CD14-positive monocyte (primary cell): Measurements from ENCODE around the gene FATE1. TPM values are rescaled to one million over a fixed set of nuclear protein-coding genes. Genes with fewer than 3 reads are reported as not detected.

ENCODE experiments used
- DNase-seq, 3 donors: peaks; one replicate each; pipeline ENCODE4 v3.0.0-alpha.2; 2011 to 2022
- H2AFZ ChIP-seq: 2 replicates; pipeline ENCODE4 v1.6.0; 2012; ENCODE audit warnings: mild to moderate bottlenecking, low read depth, low read length, inconsistent platforms; ENCODE audit not compliant: insufficient read depth, poor library complexity, severe bottlenecking
- H3K27ac ChIP-seq, 2 donors: 1 replicate in 1 of 2; 2 replicates in 1 of 2; pipeline ENCODE4 v1.5.1; 2012 to 2013; ENCODE audit warnings: low read length in 2 of 2, control low read depth in 1 of 2, inconsistent platforms in 1 of 2, low read depth in 1 of 2, mild to moderate bottlenecking in 1 of 2
- H3K27me3 ChIP-seq, 2 donors: one replicate each; pipeline versions ENCODE4 v1.6.0 to v1.6.1; 2011 to 2013; ENCODE audit warnings: low read length in 2 of 2; ENCODE audit not compliant: control insufficient read depth in 2 of 2, insufficient read depth in 2 of 2
- H3K36me3 ChIP-seq, 2 donors: replicated peaks in 1 of 2; 1 replicate in 1 of 2; 2 replicates in 1 of 2; pipeline versions ENCODE4 v1.5.1 to v1.6.1; 2012 to 2013; ENCODE audit warnings: low read length in 2 of 2, control low read depth in 1 of 2, inconsistent platforms in 1 of 2, mild to moderate bottlenecking in 1 of 2; ENCODE audit not compliant: insufficient read depth in 2 of 2, control insufficient read depth in 1 of 2
- H3K4me1 ChIP-seq, 2 donors: 1 replicate in 1 of 2; 2 replicates in 1 of 2; pipeline versions ENCODE4 v1.5.1 to v1.6.1; 2012 to 2013; ENCODE audit warnings: low read length in 2 of 2, control low read depth in 1 of 2, inconsistent platforms in 1 of 2, mild to moderate bottlenecking in 1 of 2, moderate library complexity in 1 of 2; ENCODE audit not compliant: insufficient read depth in 2 of 2, control insufficient read depth in 1 of 2
- H3K4me2 ChIP-seq: replicated peaks from 2 replicates; pipeline ENCODE3; 2012; ENCODE audit warnings: low read length, moderate library complexity, mild to moderate bottlenecking; ENCODE audit not compliant: poor library complexity, severe bottlenecking; ENCODE audit errors: extremely low read depth
- H3K4me3 ChIP-seq, 3 experiments: fragments of 200-600 bp in 1 of 3; sonication (generic) in 1 of 3; replicated peaks in 1 of 3; 1 replicate in 2 of 3; 2 replicates in 1 of 3; pipeline ENCODE4 v1.5.1; 2011 to 2013; ENCODE audit warnings: low read length in 3 of 3, mild to moderate bottlenecking in 3 of 3, control low read depth in 2 of 3, low read depth in 2 of 3, inconsistent platforms in 1 of 3, moderate library complexity in 1 of 3
- H3K79me2 ChIP-seq: 2 replicates; pipeline ENCODE4 v1.6.0; 2012; ENCODE audit warnings: mild to moderate bottlenecking, control low read depth, inconsistent platforms, low read length, moderate library complexity; ENCODE audit not compliant: insufficient read depth
- H3K9ac ChIP-seq: 2 replicates; pipeline ENCODE4 v1.6.0; 2017; ENCODE audit warnings: low read length, mild to moderate bottlenecking; ENCODE audit not compliant: insufficient read depth, poor library complexity, severe bottlenecking
- H3K9me3 ChIP-seq, 2 donors: replicated peaks in 1 of 2; 1 replicate in 1 of 2; 2 replicates in 1 of 2; pipeline versions ENCODE4 v1.5.1 to v1.6.1; 2012 to 2013; ENCODE audit warnings: low read length in 2 of 2, control low read depth in 1 of 2; ENCODE audit not compliant: control insufficient read depth in 1 of 2, insufficient read depth in 1 of 2
- H4K20me1 ChIP-seq: 2 replicates; pipeline ENCODE4 v1.6.0; 2012; ENCODE audit warnings: mild to moderate bottlenecking, low read length, control low read depth, moderate library complexity; ENCODE audit not compliant: insufficient read depth
- H3K27ac Mint-ChIP-seq, 7 donors: one replicate each; pipeline ENCODE4 v1.8.0; 2020; ENCODE audit warnings: mild to moderate bottlenecking in 7 of 7, mixed read lengths in 7 of 7, moderate library complexity in 6 of 7, inconsistent platforms in 2 of 7
- H3K27me3 Mint-ChIP-seq, 3 donors: one replicate each; pipeline ENCODE4 v1.8.0; 2021 to 2022; ENCODE audit warnings: low read depth in 3 of 3, mild to moderate bottlenecking in 3 of 3, mixed read lengths in 3 of 3, moderate library complexity in 3 of 3, inconsistent platforms in 1 of 3
- H3K36me3 Mint-ChIP-seq, 2 donors: one replicate each; pipeline ENCODE4 v1.8.0; 2020; ENCODE audit warnings: mixed read lengths in 2 of 2, inconsistent platforms in 1 of 2, mild to moderate bottlenecking in 1 of 2
- H3K4me1 Mint-ChIP-seq: one replicate; pipeline ENCODE4 v1.8.0; 2020; ENCODE audit warnings: mild to moderate bottlenecking, mixed read lengths
- H3K4me3 Mint-ChIP-seq, 2 donors: one replicate each; pipeline ENCODE4 v1.8.0; 2020; ENCODE audit warnings: mild to moderate bottlenecking in 2 of 2, mixed read lengths in 2 of 2, moderate library complexity in 1 of 2
- H3K9me3 Mint-ChIP-seq, 7 donors: one replicate each; pipeline ENCODE4 v1.8.0; 2020 to 2022; ENCODE audit warnings: mixed read lengths in 7 of 7, mild to moderate bottlenecking in 6 of 7, moderate library complexity in 6 of 7, inconsistent platforms in 2 of 7
- WGBS: methylation state at CpG from one replicate; pipeline ENCODE4 v1.1.5; 2013; ENCODE audit warnings: missing lambda C conversion rate; ENCODE audit not compliant: insufficient coverage; 5-methylcytosine and 5-hydroxymethylcytosine counted together
- intact Hi-C, 2 donors: fragments of 100-400 bp; cut with micrococcal nuclease; formaldehyde crosslinking; loops; one replicate each; pipeline versions ENCODE4 v1.15.0 to v1.15.1; 2023
- polyA plus RNA-seq, 3 donors: library from polyadenylated mRNA; depleted of rRNA in 1 of 3; unstranded in 2 of 3; stranded (reverse) in 1 of 3; fragments of 300-500 nt in 2 of 3; fragments of >200 nt in 1 of 3; fragmentation: Illumina TruSeq in 2 of 3; gene quantifications; 1 replicate in 2 of 3; 2 replicates in 1 of 3; pipeline ENCODE4 v1.2.3, GENCODE V29; 2012 to 2021
- TF ChIP-seq, protein P1 (sequence below): fragments of 200-600 bp; IDR thresholded peaks from one replicate; pipeline ENCODE4 v1.8.0; 2022; ENCODE audit warnings: antibody characterized with exemption, mild to moderate bottlenecking

The FATE1 gene
- polyA plus RNA-seq, 3 donors = not detected

DNA sequence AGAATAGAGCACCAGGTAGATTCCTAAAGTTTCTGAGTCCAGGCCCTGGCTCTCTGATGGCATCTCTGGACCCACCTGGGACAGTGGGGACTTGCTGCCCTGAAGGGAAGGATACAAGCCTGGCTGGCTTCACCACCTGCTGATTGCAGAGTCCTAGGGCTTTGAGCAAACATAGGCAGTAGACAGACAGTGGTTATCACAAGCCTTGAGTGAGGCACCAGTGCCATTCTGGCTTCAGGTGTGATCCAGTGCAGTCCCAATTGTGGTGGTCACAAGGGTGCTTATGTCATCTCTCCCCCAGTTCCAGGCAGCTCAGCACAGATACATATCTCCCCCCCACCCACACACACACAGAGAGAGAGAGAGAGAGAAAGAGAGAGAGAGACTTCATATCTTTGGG, 27.1 kb upstream of the FATE1 start:
- Histone ChIP-seq H3K9ac (no peak overlapping the region), H3K9me3 (no peaks in the 10 kb centered on the region), H3K4me2 (no peak overlapping the region), H3K4me1 (no peaks in the 10 kb centered on the region), H3K79me2 (no peaks in the 10 kb centered on the region), H3K27ac (no peak overlapping the region), H2AFZ (no peak overlapping the region), H3K4me3 (no peak overlapping the region), H4K20me1 (no peaks in the 10 kb centered on the region), H3K36me3 (no peaks in the 10 kb centered on the region), H3K27me3 (peaks cover 2 to 5% of the 10 kb centered on the region in 2 donors)
- Mint-ChIP-seq H3K27ac (no peak overlapping the region), H3K27me3 (peaks cover 2 to 9% (median 7%) of the 10 kb centered on the region in 3 donors), H3K4me3 (no peak overlapping the region), H3K36me3 (no peaks in the 10 kb centered on the region), H3K4me1 (no peaks in the 10 kb centered on the region), H3K9me3 (no peaks in the 10 kb centered on the region)
- intact Hi-C loops = no loop called here
- TF ChIP-seq, protein P1, sequence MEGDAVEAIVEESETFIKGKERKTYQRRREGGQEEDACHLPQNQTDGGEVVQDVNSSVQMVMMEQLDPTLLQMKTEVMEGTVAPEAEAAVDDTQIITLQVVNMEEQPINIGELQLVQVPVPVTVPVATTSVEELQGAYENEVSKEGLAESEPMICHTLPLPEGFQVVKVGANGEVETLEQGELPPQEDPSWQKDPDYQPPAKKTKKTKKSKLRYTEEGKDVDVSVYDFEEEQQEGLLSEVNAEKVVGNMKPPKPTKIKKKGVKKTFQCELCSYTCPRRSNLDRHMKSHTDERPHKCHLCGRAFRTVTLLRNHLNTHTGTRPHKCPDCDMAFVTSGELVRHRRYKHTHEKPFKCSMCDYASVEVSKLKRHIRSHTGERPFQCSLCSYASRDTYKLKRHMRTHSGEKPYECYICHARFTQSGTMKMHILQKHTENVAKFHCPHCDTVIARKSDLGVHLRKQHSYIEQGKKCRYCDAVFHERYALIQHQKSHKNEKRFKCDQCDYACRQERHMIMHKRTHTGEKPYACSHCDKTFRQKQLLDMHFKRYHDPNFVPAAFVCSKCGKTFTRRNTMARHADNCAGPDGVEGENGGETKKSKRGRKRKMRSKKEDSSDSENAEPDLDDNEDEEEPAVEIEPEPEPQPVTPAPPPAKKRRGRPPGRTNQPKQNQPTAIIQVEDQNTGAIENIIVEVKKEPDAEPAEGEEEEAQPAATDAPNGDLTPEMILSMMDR = no peak
- no peak for DNase-seq

DNA sequence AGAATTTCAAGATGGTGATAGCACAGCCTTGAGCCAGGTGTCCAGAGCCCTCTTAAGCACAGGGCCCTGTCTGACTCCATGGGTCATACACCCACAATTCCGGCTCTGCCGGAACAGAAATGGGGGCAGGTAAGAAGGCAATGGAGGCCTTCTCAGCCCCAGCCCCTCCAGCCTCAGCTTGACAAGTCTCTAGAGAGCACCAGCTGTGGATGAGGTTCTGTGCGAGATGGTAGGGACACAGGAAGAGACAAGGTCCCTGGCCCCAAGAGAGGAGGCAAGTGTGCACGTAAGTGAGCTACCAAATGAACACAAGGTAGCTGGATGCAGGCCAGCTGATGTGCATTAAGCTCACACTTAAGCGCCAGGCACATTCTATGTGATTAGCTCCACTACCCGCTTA, 23.0 kb upstream of the FATE1 start:
- Histone ChIP-seq H2AFZ (no peak overlapping the region), H3K9ac (no peak overlapping the region), H3K9me3 (no peaks in the 10 kb centered on the region), H3K79me2 (no peaks in the 10 kb centered on the region), H3K4me2 (no peak overlapping the region), H3K4me3 (no peak overlapping the region), H3K27me3 (peaks cover 0 to 7% of the 10 kb centered on the region in 2 donors), H4K20me1 (no peaks in the 10 kb centered on the region), H3K27ac (no peak overlapping the region), H3K4me1 (no peaks in the 10 kb centered on the region), H3K36me3 (no peaks in the 10 kb centered on the region)
- no peak for DNase-seq
- Mint-ChIP-seq H3K4me1 (no peaks in the 10 kb centered on the region), H3K36me3 (no peaks in the 10 kb centered on the region), H3K4me3 (no peak overlapping the region), H3K9me3 (peaks cover 0 to 12% (median 4%) of the 10 kb centered on the region in 7 donors), H3K27ac (no peak overlapping the region), H3K27me3 (peaks cover 9 to 26% (median 17%) of the 10 kb centered on the region in 3 donors)
- TF ChIP-seq, protein P1 = no peak
- intact Hi-C loops = no loop called here
- 94% methylated on average over 2 of the region's 6 CpGs for WGBS
